HEK293 (cell line): ENCODE results near the gene CLCNKB.

Experiments used
- CTCF ChIP-seq: fragments of 450-650 bp; formaldehyde crosslinking; IDR thresholded peaks from 2 replicates; pipeline ENCODE4 v1.5.1; 2016; ENCODE audit warnings: missing biosample characterization, missing genetic modification characterization
- FEZF1 ChIP-seq: fragments of 450-650 bp; formaldehyde crosslinking; IDR thresholded peaks from 2 replicates; pipeline ENCODE4 v1.5.1; 2016; ENCODE audit warnings: missing biosample characterization, missing genetic modification characterization
- HOXA7 ChIP-seq: sonication (generic); formaldehyde crosslinking; IDR thresholded peaks from 2 replicates; pipeline ENCODE4 v1.8.1; 2022; ENCODE audit warnings: missing genetic modification reagents, borderline replicate concordance
- PRDM2 ChIP-seq: fragments of 450-650 bp; formaldehyde crosslinking; IDR thresholded peaks from 2 replicates; pipeline ENCODE4 v1.5.1; 2016; ENCODE audit warnings: missing biosample characterization, missing genetic modification characterization, borderline replicate concordance
- RBAK ChIP-seq: fragments of 450-650 bp; formaldehyde crosslinking; IDR thresholded peaks from 2 replicates; pipeline ENCODE4 v1.5.1; 2016; ENCODE audit warnings: missing biosample characterization, missing genetic modification characterization
- SP2 ChIP-seq: fragments of 450-650 bp; formaldehyde crosslinking; IDR thresholded peaks from 2 replicates; pipeline ENCODE4 v1.5.1; 2016; ENCODE audit warnings: missing biosample characterization, missing genetic modification characterization
- SP3 ChIP-seq: fragments of 450-650 bp; formaldehyde crosslinking; IDR thresholded peaks from 2 replicates; pipeline ENCODE4 v1.5.1; 2016; ENCODE audit warnings: missing biosample characterization, missing genetic modification characterization
- TSHZ1 ChIP-seq: fragments of 450-650 bp; formaldehyde crosslinking; IDR thresholded peaks from 2 replicates; pipeline ENCODE4 v1.5.1; 2016; ENCODE audit warnings: missing biosample characterization, missing genetic modification characterization, borderline replicate concordance
- ZFP37 ChIP-seq: fragments of 450-650 bp; formaldehyde crosslinking; IDR thresholded peaks from 2 replicates; pipeline ENCODE4 v1.5.1; 2016; ENCODE audit warnings: missing biosample characterization, missing genetic modification characterization
- ZNF132 ChIP-seq: fragments of 450-650 bp; formaldehyde crosslinking; IDR thresholded peaks from 2 replicates; pipeline ENCODE4 v1.5.1; 2017; ENCODE audit warnings: missing biosample characterization, missing genetic modification characterization, borderline replicate concordance
- ZNF157 ChIP-seq: fragments of 450-650 bp; formaldehyde crosslinking; IDR thresholded peaks from 2 replicates; pipeline ENCODE4 v1.5.1; 2016; ENCODE audit warnings: missing biosample characterization, missing genetic modification characterization
- ZNF23 ChIP-seq: fragments of 450-650 bp; formaldehyde crosslinking; IDR thresholded peaks from 2 replicates; pipeline ENCODE4 v1.5.1; 2016; ENCODE audit warnings: missing biosample characterization, missing genetic modification characterization, borderline replicate concordance
- ZNF274 ChIP-seq, 2 experiments: fragments of 200-500 bp in 1 of 2; fragments of 450-650 bp in 1 of 2; sonication (Bioruptor generic) in 1 of 2; formaldehyde crosslinking in 1 of 2; IDR thresholded peaks; 2 replicates each; pipeline versions ENCODE4 v1.5.1 to v1.6.1; 2014 to 2016; ENCODE audit warnings: borderline replicate concordance in 1 of 2, inconsistent platforms in 1 of 2, low read length in 1 of 2, missing biosample characterization in 1 of 2, missing genetic modification characterization in 1 of 2
- ZNF366 ChIP-seq: fragments of 450-650 bp; formaldehyde crosslinking; conservative IDR thresholded peaks from 2 replicates; pipeline ENCODE4 v1.5.1; 2016; ENCODE audit warnings: missing biosample characterization, missing genetic modification characterization
- ZNF501 ChIP-seq: fragments of 450-650 bp; formaldehyde crosslinking; IDR thresholded peaks from 2 replicates; pipeline ENCODE4 v1.5.1; 2016; ENCODE audit warnings: missing biosample characterization, missing genetic modification characterization
- ZNF514 ChIP-seq: fragments of 450-650 bp; formaldehyde crosslinking; IDR thresholded peaks from 2 replicates; pipeline ENCODE4 v1.5.1; 2016; ENCODE audit warnings: missing biosample characterization, missing genetic modification characterization
- ZNF544 ChIP-seq: fragments of 450-650 bp; formaldehyde crosslinking; IDR thresholded peaks from 2 replicates; pipeline ENCODE4 v1.5.0; 2017; ENCODE audit warnings: missing biosample characterization, missing genetic modification characterization
- ZNF560 ChIP-seq: fragments of 450-650 bp; formaldehyde crosslinking; IDR thresholded peaks from 2 replicates; pipeline ENCODE4 v1.5.1; 2017; ENCODE audit warnings: missing biosample characterization, missing genetic modification characterization, borderline replicate concordance
- ZNF580 ChIP-seq: fragments of 450-650 bp; formaldehyde crosslinking; IDR thresholded peaks from 2 replicates; pipeline ENCODE4 v1.5.1; 2016; ENCODE audit warnings: missing biosample characterization, missing genetic modification characterization
- ZNF600 ChIP-seq: fragments of 450-650 bp; formaldehyde crosslinking; IDR thresholded peaks from 2 replicates; pipeline ENCODE4 v1.5.1; 2016; ENCODE audit warnings: missing biosample characterization, missing genetic modification characterization
- ZNF639 ChIP-seq: fragments of 450-650 bp; formaldehyde crosslinking; IDR thresholded peaks from 2 replicates; pipeline ENCODE4 v1.5.1; 2016; ENCODE audit warnings: missing biosample characterization, missing genetic modification characterization
- ZNF837 ChIP-seq: fragments of 450-650 bp; formaldehyde crosslinking; IDR thresholded peaks from 2 replicates; pipeline ENCODE4 v1.5.1; 2016; ENCODE audit warnings: missing biosample characterization, missing genetic modification characterization
- ZSCAN16 ChIP-seq: fragments of 450-650 bp; formaldehyde crosslinking; IDR thresholded peaks from 2 replicates; pipeline ENCODE4 v1.5.1; 2016; ENCODE audit warnings: missing biosample characterization, missing genetic modification characterization
- ZSCAN18 ChIP-seq: fragments of 450-650 bp; formaldehyde crosslinking; IDR thresholded peaks from 2 replicates; pipeline ENCODE4 v1.5.1; 2016; ENCODE audit warnings: missing biosample characterization, missing genetic modification characterization

The CLCNKB gene

GRCh38 chr1:16048573-16049189 is 5.1 kb downstream of the CLCNKB start (continued):
- TF ChIP-seq ZNF23 (tag by site-specific recombination) (no peak), ZSCAN16 (tag by site-specific recombination) (no peak), ZNF274 (IDR thresholded peaks at IDR 0.05; ENCODE audit: low read length) (no peak), ZNF274 (tag by site-specific recombination; IDR thresholded peaks at IDR 0.05; ENCODE audit: borderline replicate concordance) (no peak), ZNF560 (tag by site-specific recombination) (no peak), ZNF580 (tag by site-specific recombination) (no peak), ZNF157 (tag by site-specific recombination) (no peak), ZNF544 (tag by site-specific recombination) (no peak), ZSCAN18 (tag by site-specific recombination) (no peak), PRDM2 (no peak), HOXA7 (CRISPR knock-in tag) (no peak), ZNF366 (no peak), ZNF600 (tag by site-specific recombination) (no peak), RBAK (tag by site-specific recombination) (no peak), ZNF837 (no peak), ZNF639 (tag by site-specific recombination) (no peak), ZFP37 (tag by site-specific recombination) (no peak), ZNF501 (tag by site-specific recombination) (no peak), CTCF (tag by site-specific recombination) (no peak), SP2 (peak; percentile 55; the same call in 1 of the 2 replicates), ZNF514 (tag by site-specific recombination) (no peak), SP3 (tag by site-specific recombination) (peak; percentile 54; the same call in 1 of the 2 replicates), ZNF132 (tag by site-specific recombination) (no peak), TSHZ1 (tag by site-specific recombination) (no peak), FEZF1 (tag by site-specific recombination) (no peak)
